Stimulated activated CD4-positive, alpha-beta T cell treated with anti-CD3 and anti-CD28 coated beads, TNF-alpha, amount 100 ng/mL, for 4 hours (primary cell): ENCODE measurements around the gene TKTL1.

Experiments used
- DNase-seq, 3 experiments: peaks; one replicate each; pipeline ENCODE4 v3.0.0-alpha.2; 2020; ENCODE audit warnings: low read depth in 3 of 3

TKTL1 gene

DNA sequence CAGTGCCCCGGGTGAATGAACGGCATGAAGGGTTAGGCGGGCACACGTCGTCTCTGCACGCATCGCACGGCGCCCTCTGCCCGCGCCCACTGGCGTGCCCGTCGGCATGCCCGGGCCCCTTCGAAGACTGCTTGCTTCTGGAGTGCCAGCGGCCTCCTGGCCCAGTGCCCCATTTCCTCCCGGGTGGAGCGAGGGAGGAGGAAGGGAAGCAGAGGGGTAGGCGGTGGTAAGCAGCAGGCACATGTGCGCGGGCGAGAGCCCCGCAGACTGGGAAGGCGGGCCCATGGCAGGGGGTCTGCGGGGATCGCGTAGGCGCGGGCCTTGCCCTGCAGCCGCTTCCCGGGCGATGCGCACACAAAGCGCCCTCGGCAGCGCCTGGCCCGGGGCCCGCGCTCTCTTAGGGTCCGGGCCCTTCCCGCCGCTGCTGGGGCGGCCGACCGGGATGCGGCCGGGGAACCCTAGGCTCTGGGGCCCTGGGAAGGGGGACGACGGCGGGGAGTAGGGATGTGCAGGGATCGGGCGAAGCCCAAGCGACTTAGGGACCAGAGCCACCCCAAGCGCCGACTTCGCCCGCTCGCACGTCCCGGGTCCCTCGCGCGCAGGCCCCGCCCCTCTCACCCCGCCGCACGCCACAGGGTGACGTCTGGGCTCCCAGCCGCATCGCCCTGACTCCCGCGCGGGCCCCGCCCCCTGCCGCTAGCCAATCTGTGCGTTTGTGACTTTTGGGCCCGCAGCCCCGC lies 82.6 kb downstream of the TKTL1 start:
- no peak for DNase-seq

- DNase-seq, result peak; percentile 84 to 93 (median 92)
These were observed 83.4 kb downstream of the TKTL1 start, which contains the start of gene EMD for GRCh38 chrX:154378799-154379568. Gene EMD, plus strand, starts transcription at chrX:154379295. Its CDS starts 190 bp downstream, at chrX:154379485.

DNA sequence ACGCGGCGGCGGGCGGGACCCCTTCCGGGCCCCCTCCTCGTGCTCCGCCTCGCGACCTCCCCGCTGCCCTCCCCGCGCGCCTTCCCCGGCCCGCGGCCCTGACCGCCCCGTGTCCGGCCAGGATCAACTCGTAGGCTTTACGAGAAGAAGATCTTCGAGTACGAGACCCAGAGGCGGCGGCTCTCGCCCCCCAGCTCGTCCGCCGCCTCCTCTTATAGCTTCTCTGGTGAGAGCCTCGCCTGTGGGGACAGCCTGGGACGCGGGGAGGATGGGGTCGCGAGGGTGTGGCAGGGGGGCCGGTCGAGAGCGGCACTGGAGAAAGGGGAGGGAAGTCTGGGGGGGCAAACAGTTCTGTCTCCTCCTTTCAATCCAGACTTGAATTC lies 84.0 kb downstream of the TKTL1 start:
- DNase-seq, result no peak
